Panc1 (cell line): Measurements from ENCODE around the gene EVC.

Source experiments
- CTCF ChIP-seq: fragments of 450-650 bp; IDR thresholded peaks from 2 replicates; pipeline ENCODE4 v1.5.1; 2017; ENCODE audit warnings: mild to moderate bottlenecking
- TCF7L2 ChIP-seq: IDR thresholded peaks from 2 replicates; pipeline ENCODE4 v1.6.1; 2011; ENCODE audit warnings: mild to moderate bottlenecking, low read depth, low read length, inconsistent platforms

GRCh38 chr4:5757091-5757490 is 46.1 kb downstream of the EVC start:
- no peak for TF ChIP-seq CTCF
- TF ChIP-seq TCF7L2 = no peak
